ENCODE data around the gene DYNLL1.
"Not testable (repeated sequence)": the region's sequence is repeated elsewhere in the genome, so short reads cannot be mapped to it uniquely, and the experiment has no call there.

Gene DYNLL1

GRCh38 chr12:120485961-120486881 is 9.7 kb upstream of the DYNLL1 start:
- Mint-ChIP-seq H3K36me3 (ENCODE audit: low read depth) (peaks cover 2% of the 10 kb centered on the region), H3K9me3 (no peaks in the 10 kb centered on the region), H3K4me1 (ENCODE audit: low read depth) (no peaks in the 10 kb centered on the region), H3K4me3 (no peak overlapping the region), H3K27ac (no peak overlapping the region), H3K27me3 (ENCODE audit: low read depth) (no peaks in the 10 kb centered on the region)
- no peak for DNase-seq (ENCODE audit: low spot score)

GRCh38 chr12:120487552-120487951 is 8.4 kb upstream of the DYNLL1 start:
- not testable (repeated sequence) for H3K36me3 Mint-ChIP-seq (ENCODE audit: low read depth); H3K4me3 Mint-ChIP-seq; H3K9me3 Mint-ChIP-seq; H3K27me3 Mint-ChIP-seq (ENCODE audit: low read depth); H3K27ac Mint-ChIP-seq; H3K4me1 Mint-ChIP-seq (ENCODE audit: low read depth); DNase-seq (ENCODE audit: low spot score)

- no peak overlapping the region for H3K4me3 Mint-ChIP-seq
- H3K36me3 Mint-ChIP-seq (ENCODE audit: low read depth): peaks cover 2% of the 10 kb centered on the region
- DNase-seq (ENCODE audit: low spot score): no peak
- H3K27ac Mint-ChIP-seq: no peak overlapping the region
- H3K27me3 Mint-ChIP-seq (ENCODE audit: low read depth): no peaks in the 10 kb centered on the region
- H3K4me1 Mint-ChIP-seq (ENCODE audit: low read depth): no peaks in the 10 kb centered on the region
- H3K9me3 Mint-ChIP-seq: no peaks in the 10 kb centered on the region
Observed at GRCh38 chr12:120488057-120488640, 7.8 kb upstream of the DYNLL1 start.

- Mint-ChIP-seq H3K9me3 (no peaks in the 10 kb centered on the region), H3K4me3 (no peak overlapping the region), H3K27ac (no peak overlapping the region), H3K27me3 (ENCODE audit: low read depth) (no peaks in the 10 kb centered on the region), H3K36me3 (ENCODE audit: low read depth) (peaks cover 2% of the 10 kb centered on the region), H3K4me1 (ENCODE audit: low read depth) (no peaks in the 10 kb centered on the region)
- DNase-seq (ENCODE audit: low spot score): no peak
Observed at GRCh38 chr12:120489018-120489417, 6.9 kb upstream of the DYNLL1 start.

- no peak for DNase-seq (ENCODE audit: low spot score)
- no peaks in the 10 kb centered on the region for H3K9me3 Mint-ChIP-seq
- peaks cover 9% of the 10 kb centered on the region for H3K4me1 Mint-ChIP-seq (ENCODE audit: low read depth)
- H3K27ac Mint-ChIP-seq: no peak overlapping the region
- no peaks in the 10 kb centered on the region for H3K27me3 Mint-ChIP-seq (ENCODE audit: low read depth)
- peaks cover 2% of the 10 kb centered on the region for H3K36me3 Mint-ChIP-seq (ENCODE audit: low read depth)
- H3K4me3 Mint-ChIP-seq: no peak overlapping the region
Observed at GRCh38 chr12:120490325-120490724, 5.6 kb upstream of the DYNLL1 start.

GRCh38 chr12:120490833-120491512 is 4.9 kb upstream of the DYNLL1 start:
- Mint-ChIP-seq H3K27me3 (ENCODE audit: low read depth) (no peaks in the 10 kb centered on the region), H3K4me1 (ENCODE audit: low read depth) (peaks cover 11% of the 10 kb centered on the region), H3K4me3 (no peak overlapping the region), H3K27ac (no peak overlapping the region), H3K9me3 (no peaks in the 10 kb centered on the region), H3K36me3 (ENCODE audit: low read depth) (peaks cover 2% of the 10 kb centered on the region)
- DNase-seq (ENCODE audit: low spot score): no peak

GRCh38 chr12:120495186-120495730 is 655 bp upstream of the DYNLL1 start:
- Mint-ChIP-seq H3K27ac (peak overlapping the region; percentile 86), H3K27me3 (ENCODE audit: low read depth) (no peaks in the 10 kb centered on the region)
- no peak for DNase-seq (ENCODE audit: low spot score)

GRCh38 chr12:120496413-120497340 is 764 bp downstream of the DYNLL1 start:
- Mint-ChIP-seq H3K4me3 (peak overlapping the region; percentile 89), H3K9me3 (no peaks in the 10 kb centered on the region), H3K27me3 (ENCODE audit: low read depth) (no peaks in the 10 kb centered on the region), H3K36me3 (ENCODE audit: low read depth) (peaks cover 29% of the 10 kb centered on the region), H3K27ac (peak overlapping the region; percentile 75), H3K4me1 (ENCODE audit: low read depth) (peaks cover 34% of the 10 kb centered on the region)
- DNase-seq (ENCODE audit: low spot score): peak; percentile 39

More at GRCh38 chr12:120495186-120495730, 655 bp upstream of the DYNLL1 start:
- Mint-ChIP-seq H3K4me3 (peak overlapping the region; percentile 89), H3K4me1 (ENCODE audit: low read depth) (peaks cover 30% of the 10 kb centered on the region), H3K36me3 (ENCODE audit: low read depth) (peaks cover 29% of the 10 kb centered on the region), H3K9me3 (no peaks in the 10 kb centered on the region)

GRCh38 chr12:120497524-120498150 is 1.7 kb downstream of the DYNLL1 start:
- no peaks in the 10 kb centered on the region for H3K27me3 Mint-ChIP-seq (ENCODE audit: low read depth)
- peak overlapping the region; percentile 38 for H3K27ac Mint-ChIP-seq
- H3K36me3 Mint-ChIP-seq (ENCODE audit: low read depth): peaks cover 32% of the 10 kb centered on the region

GRCh38 chr12:120498870-120499515 is 3.1 kb downstream of the DYNLL1 start:
- no peaks in the 10 kb centered on the region for H3K27me3 Mint-ChIP-seq (ENCODE audit: low read depth)
- H3K9me3 Mint-ChIP-seq: no peaks in the 10 kb centered on the region
- H3K27ac Mint-ChIP-seq: no peak overlapping the region
- H3K4me1 Mint-ChIP-seq (ENCODE audit: low read depth): peaks cover 34% of the 10 kb centered on the region
- peaks cover 41% of the 10 kb centered on the region for H3K36me3 Mint-ChIP-seq (ENCODE audit: low read depth)
- peak overlapping the region; percentile 89 for H3K4me3 Mint-ChIP-seq
- no peak for DNase-seq (ENCODE audit: low spot score)

More at GRCh38 chr12:120497524-120498150, 1.7 kb downstream of the DYNLL1 start:
- no peaks in the 10 kb centered on the region for H3K9me3 Mint-ChIP-seq
- H3K4me1 Mint-ChIP-seq (ENCODE audit: low read depth): peaks cover 34% of the 10 kb centered on the region
- peak overlapping the region; percentile 89 for H3K4me3 Mint-ChIP-seq
- DNase-seq (ENCODE audit: low spot score): no peak

GRCh38 chr12:120500581-120500980 is 4.7 kb downstream of the DYNLL1 start:
- H3K27me3 Mint-ChIP-seq (ENCODE audit: low read depth): no peaks in the 10 kb centered on the region
- H3K36me3 Mint-ChIP-seq (ENCODE audit: low read depth): peaks cover 45% of the 10 kb centered on the region
- H3K9me3 Mint-ChIP-seq: no peaks in the 10 kb centered on the region
- H3K27ac Mint-ChIP-seq: peak overlapping the region; percentile 2
- peaks cover 23% of the 10 kb centered on the region for H3K4me1 Mint-ChIP-seq (ENCODE audit: low read depth)
- no peak overlapping the region for H3K4me3 Mint-ChIP-seq
- no peak for DNase-seq (ENCODE audit: low spot score)

GRCh38 chr12:120504587-120504986 is 8.7 kb downstream of the DYNLL1 start:
- Mint-ChIP-seq H3K27ac (no peak overlapping the region), H3K4me1 (ENCODE audit: low read depth) (peaks cover 4% of the 10 kb centered on the region), H3K27me3 (ENCODE audit: low read depth) (no peaks in the 10 kb centered on the region), H3K4me3 (no peak overlapping the region), H3K36me3 (ENCODE audit: low read depth) (peaks cover 26% of the 10 kb centered on the region), H3K9me3 (no peaks in the 10 kb centered on the region)
- DNase-seq (ENCODE audit: low spot score): no peak
